GM23248 (cell line): ENCODE results near the gene GSTM1. TPM values are rescaled to one million over a fixed set of nuclear protein-coding genes. Genes with fewer than 3 reads are reported as not detected.
"Not testable (repeated sequence)": the region's sequence is repeated elsewhere in the genome, so short reads cannot be mapped to it uniquely, and the experiment has no call there.

ENCODE experiments used
- DNase-seq: peaks from one replicate; pipeline ENCODE4 v3.0.0-alpha.2; 2015
- H2AFZ ChIP-seq: fragments of 200-600 bp; sonication (generic); 2 replicates; pipeline ENCODE4 v1.6.1; 2016; ENCODE audit warnings: antibody characterized with exemption
- H3F3A ChIP-seq: fragments of 200-600 bp; sonication (generic); 2 replicates; pipeline ENCODE4 v1.6.1; 2016; ENCODE audit warnings: mild to moderate bottlenecking, antibody characterized with exemption, mixed run types; ENCODE audit not compliant: insufficient read depth
- H3K27ac ChIP-seq: fragments of 200-600 bp; sonication (generic); 2 replicates; pipeline ENCODE4 v1.5.1; 2016; ENCODE audit warnings: mild to moderate bottlenecking
- H3K27me3 ChIP-seq: fragments of 200-600 bp; sonication (generic); replicated peaks from 2 replicates; pipeline ENCODE4 v1.6.1; 2016; ENCODE audit warnings: mild to moderate bottlenecking; ENCODE audit not compliant: insufficient read depth
- H3K36me3 ChIP-seq: fragments of 200-600 bp; sonication (generic); 2 replicates; pipeline ENCODE4 v1.6.1; 2016; ENCODE audit warnings: low read depth, mild to moderate bottlenecking
- H3K4me1 ChIP-seq: fragments of 200-600 bp; sonication (generic); 2 replicates; pipeline ENCODE4 v1.6.1; 2016; ENCODE audit warnings: mild to moderate bottlenecking; ENCODE audit not compliant: insufficient read depth
- H3K4me2 ChIP-seq: fragments of 200-600 bp; sonication (generic); one replicate; pipeline ENCODE4 v1.6.1; 2016; ENCODE audit warnings: mild to moderate bottlenecking; ENCODE audit not compliant: unreplicated experiment
- H3K4me3 ChIP-seq: fragments of 200-600 bp; sonication (generic); 2 replicates; pipeline ENCODE4 v1.5.1; 2016; ENCODE audit warnings: mild to moderate bottlenecking
- H3K79me2 ChIP-seq: fragments of 200-600 bp; sonication (generic); 2 replicates; pipeline ENCODE4 v1.6.1; 2016; ENCODE audit warnings: mild to moderate bottlenecking; ENCODE audit not compliant: insufficient read depth
- H3K9ac ChIP-seq: fragments of 200-600 bp; sonication (generic); 2 replicates; pipeline ENCODE4 v1.6.1; 2016; ENCODE audit warnings: mild to moderate bottlenecking
- H3K9me2 ChIP-seq: fragments of 200-600 bp; sonication (generic); 2 replicates; pipeline ENCODE4 v1.6.1; 2016; ENCODE audit warnings: mixed run types, mild to moderate bottlenecking, moderate library complexity; ENCODE audit not compliant: insufficient read depth
- H3K9me3 ChIP-seq: fragments of 200-600 bp; sonication (generic); one replicate; pipeline ENCODE4 v1.6.1; 2017; ENCODE audit warnings: low read depth
- H4K20me1 ChIP-seq: fragments of 200-600 bp; sonication (generic); 2 replicates; pipeline ENCODE4 v1.6.0; 2016; ENCODE audit not compliant: insufficient read depth
- EZH2 ChIP-seq: fragments of 200-600 bp; sonication (generic); IDR thresholded peaks from 2 replicates; pipeline ENCODE4 v1.6.1; 2018; ENCODE audit warnings: antibody characterized with exemption, mild to moderate bottlenecking; ENCODE audit not compliant: insufficient read depth, poor library complexity, severe bottlenecking
- EZH2phosphoT487 ChIP-seq: fragments of 200-600 bp; sonication (generic); IDR thresholded peaks from 2 replicates; pipeline ENCODE4 v1.6.1; 2018; ENCODE audit warnings: antibody characterized with exemption, moderate library complexity, mild to moderate bottlenecking, low read depth; ENCODE audit not compliant: insufficient read depth
- WGBS, 2 experiments: methylation state at CpG; one replicate each; pipeline ENCODE4 v1.1.6; 2015 to 2017; ENCODE audit warnings: low lambda C conversion rate in 2 of 2, low coverage in 1 of 2; ENCODE audit errors: missing lambda C conversion rate in 2 of 2; 5-methylcytosine and 5-hydroxymethylcytosine counted together
- in situ Hi-C: fragments of 300-500 bp; cut with MboI; formaldehyde crosslinking; loops from 2 replicates; pipeline ENCODE4 v1.15.0; 2020
- polyA plus RNA-seq: library from polyadenylated mRNA; unstranded; fragments of >200 nt; fragmentation: Nextera tagmentation; extraction: Ambion mirVana; gene quantifications from 2 replicates; pipeline ENCODE4 v1.2.1, GENCODE V29; 2016
- total RNA-seq: library from RNA; depleted of rRNA; stranded (reverse); fragments of >200 nt; shearing (Covaris generic); gene quantifications from 2 replicates; pipeline ENCODE4 v1.2.3, GENCODE V29; 2014

GSTM1 gene
- total and polyA plus RNA-seq, 2 experiments from 2014 or later, result not detected

DNA sequence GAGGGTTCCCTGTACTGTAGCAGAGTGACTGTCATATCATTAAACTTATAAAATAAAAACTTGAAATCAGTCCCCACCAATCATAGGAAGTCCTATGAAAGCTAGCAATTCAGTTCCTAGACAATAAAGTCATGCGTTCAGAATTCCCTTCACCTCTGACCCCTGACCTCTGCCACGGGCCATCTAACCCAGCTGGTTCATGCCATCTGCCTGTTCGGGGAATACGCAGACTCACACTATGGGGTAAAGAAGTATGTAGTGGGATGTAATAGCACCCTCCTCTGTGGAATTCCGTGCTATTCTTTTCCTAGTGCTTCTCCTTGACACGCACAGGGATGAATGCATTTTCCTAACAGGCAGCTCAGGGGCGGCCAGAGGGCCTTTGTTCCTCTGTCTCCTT is 29.6 kb upstream of the GSTM1 start:
- no peaks in the 10 kb centered on the region for H3K79me2 ChIP-seq
- H3K36me3 ChIP-seq, result no peaks in the 10 kb centered on the region
- no peak overlapping the region for H3K27ac ChIP-seq
- H3K4me2 ChIP-seq, result no peak overlapping the region
- in situ Hi-C loops, result no loop called here
- DNase-seq, result no peak
- no peaks in the 10 kb centered on the region for H3K9me3 ChIP-seq
- no peak for TF ChIP-seq EZH2
- no peak for TF ChIP-seq EZH2phosphoT487
- no peaks in the 10 kb centered on the region for H3K27me3 ChIP-seq
- H3F3A ChIP-seq, result no peaks in the 10 kb centered on the region
- no peak overlapping the region for H3K9ac ChIP-seq
- no peak overlapping the region for H3K4me3 ChIP-seq
- no peak overlapping the region for H2AFZ ChIP-seq
- 75 to 77% methylated on average over 7 of the region's 7 CpGs for WGBS, 2 experiments
- H4K20me1 ChIP-seq, result no peaks in the 10 kb centered on the region
- H3K4me1 ChIP-seq, result 0 out of 2 replicates have a peak, but pooled peaks cover 8% of the 10 kb centered on the region
- H3K9me2 ChIP-seq, result no peaks in the 10 kb centered on the region

DNA sequence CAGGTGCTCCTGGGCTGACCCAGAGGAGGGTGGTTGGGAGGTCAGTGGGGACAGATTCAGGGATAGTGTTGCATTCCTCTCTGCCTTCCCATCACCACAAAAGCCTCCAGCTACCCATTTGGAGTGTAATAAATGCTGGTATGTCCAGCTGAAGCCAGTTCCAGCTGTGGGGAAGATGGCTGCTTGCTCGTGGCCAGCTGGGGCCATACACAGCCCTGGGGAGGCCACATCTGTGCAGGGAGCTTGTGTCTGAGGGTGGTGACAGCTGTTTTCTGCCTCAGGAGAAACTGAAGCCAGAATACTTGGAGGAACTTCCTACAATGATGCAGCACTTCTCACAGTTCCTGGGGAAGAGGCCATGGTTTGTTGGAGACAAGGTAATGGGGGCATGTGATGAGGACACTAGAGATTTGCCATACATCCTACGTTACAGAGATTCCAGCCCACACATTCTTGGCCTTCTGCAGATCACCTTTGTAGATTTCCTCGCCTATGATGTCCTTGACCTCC is 29.0 kb upstream of the GSTM1 start:
- WGBS, 2 experiments, result 49 to 54% methylated on average over 3 of the region's 3 CpGs
- Histone ChIP-seq H3K27me3 (no peaks in the 10 kb centered on the region), H3K9me3 (no peaks in the 10 kb centered on the region), H3K9me2 (no peaks in the 10 kb centered on the region), H3K9ac (no peak overlapping the region), H3K27ac (no peak overlapping the region), H4K20me1 (no peaks in the 10 kb centered on the region), H3F3A (no peaks in the 10 kb centered on the region), H3K4me1 (0 out of 2 replicates have a peak, but pooled peaks cover 8% of the 10 kb centered on the region), H2AFZ (no peak overlapping the region), H3K4me2 (no peak overlapping the region), H3K36me3 (no peaks in the 10 kb centered on the region), H3K4me3 (no peak overlapping the region), H3K79me2 (no peaks in the 10 kb centered on the region)
- no peak for DNase-seq
- no peak for TF ChIP-seq EZH2phosphoT487
- in situ Hi-C loops, result no loop called here

DNA sequence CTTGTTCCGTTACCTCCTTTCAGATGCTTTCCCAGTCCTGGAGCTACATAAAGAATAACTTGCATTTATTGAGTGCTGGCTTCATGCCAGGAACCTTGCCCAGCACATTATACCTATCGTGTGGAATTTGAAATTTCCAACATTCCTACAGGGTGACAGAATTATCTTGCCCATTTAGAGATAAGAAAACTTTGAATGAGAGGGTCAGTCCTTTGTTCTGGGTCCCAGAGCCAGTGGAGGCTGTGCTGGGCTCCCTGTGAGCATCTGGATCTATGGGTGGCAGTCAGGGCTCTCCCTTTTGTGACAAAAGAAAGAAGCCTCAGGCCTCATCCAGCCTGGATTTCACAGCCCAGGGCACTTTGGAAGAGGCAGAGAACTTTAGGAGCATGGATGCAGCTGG is 28.5 kb upstream of the GSTM1 start:
- Histone ChIP-seq H3K27ac (no peak overlapping the region), H3K4me2 (no peak overlapping the region), H3K9me3 (no peaks in the 10 kb centered on the region), H3K36me3 (no peaks in the 10 kb centered on the region), H4K20me1 (no peaks in the 10 kb centered on the region), H3K4me1 (peaks cover 13% of the 10 kb centered on the region; the same call in 1 of the 2 replicates), H3K27me3 (no peaks in the 10 kb centered on the region), H2AFZ (no peak overlapping the region), H3K9ac (no peak overlapping the region), H3K4me3 (no peak overlapping the region), H3F3A (no peaks in the 10 kb centered on the region), H3K79me2 (no peaks in the 10 kb centered on the region), H3K9me2 (no peaks in the 10 kb centered on the region)
- WGBS, 2 experiments, result 93 to 96% methylated on average over 2 of the region's 2 CpGs
- no peak for TF ChIP-seq EZH2
- TF ChIP-seq EZH2phosphoT487, result no peak
- no peak for DNase-seq
- in situ Hi-C loops, result no loop called here

DNA sequence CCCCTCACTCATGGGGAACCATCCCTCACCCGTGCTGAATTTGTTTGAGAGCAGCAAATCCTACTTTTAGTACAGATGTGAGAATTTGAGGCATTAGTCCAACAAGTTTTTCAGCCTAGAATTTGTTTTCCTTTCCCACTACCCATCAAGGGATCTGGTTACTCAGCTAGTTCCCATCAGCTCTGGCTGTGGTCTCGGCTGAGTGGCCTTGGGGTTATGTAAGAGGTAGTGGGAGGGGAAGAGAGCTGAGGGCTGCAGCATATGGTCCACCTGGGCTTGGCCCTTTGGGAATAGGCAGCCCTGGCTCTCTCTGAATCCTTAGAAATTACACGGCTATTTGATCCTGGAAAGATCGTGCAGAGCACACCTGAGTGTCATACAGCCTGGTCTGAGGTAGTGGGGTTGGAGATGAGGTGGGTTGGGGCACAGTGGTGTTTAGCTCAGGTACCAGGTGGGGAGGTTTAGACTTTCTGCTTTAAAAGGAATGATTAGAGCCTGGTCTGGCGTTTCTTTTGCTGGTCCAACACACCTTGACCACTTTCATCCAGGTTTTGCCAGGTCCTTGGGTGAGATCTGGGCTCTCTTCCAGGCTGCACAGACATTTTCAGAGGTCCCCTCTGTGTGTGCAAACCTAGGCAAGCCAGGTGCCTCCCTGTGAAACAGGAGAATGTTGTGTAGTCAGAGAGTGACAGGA is 27.5 kb upstream of the GSTM1 start:
- no peak overlapping the region for H3K4me2 ChIP-seq
- H3K27me3 ChIP-seq, result no peaks in the 10 kb centered on the region
- no peaks in the 10 kb centered on the region for H4K20me1 ChIP-seq
- H3K79me2 ChIP-seq, result no peaks in the 10 kb centered on the region
- TF ChIP-seq EZH2phosphoT487 (no peak), EZH2 (no peak)
- no peak overlapping the region for H2AFZ ChIP-seq
- in situ Hi-C loops, result no loop called here
- DNase-seq, result no peak
- 60 to 64% methylated on average over 5 of the region's 5 CpGs for WGBS, 2 experiments
- no peaks in the 10 kb centered on the region for H3F3A ChIP-seq
- no peaks in the 10 kb centered on the region for H3K9me2 ChIP-seq
- no peaks in the 10 kb centered on the region for H3K36me3 ChIP-seq
- no peaks in the 10 kb centered on the region for H3K9me3 ChIP-seq
- H3K4me3 ChIP-seq, result no peak overlapping the region
- no peak overlapping the region for H3K9ac ChIP-seq
- no peak overlapping the region for H3K27ac ChIP-seq
- H3K4me1 ChIP-seq, result peaks cover 10% of the 10 kb centered on the region; the same call in 1 of the 2 replicates

DNA sequence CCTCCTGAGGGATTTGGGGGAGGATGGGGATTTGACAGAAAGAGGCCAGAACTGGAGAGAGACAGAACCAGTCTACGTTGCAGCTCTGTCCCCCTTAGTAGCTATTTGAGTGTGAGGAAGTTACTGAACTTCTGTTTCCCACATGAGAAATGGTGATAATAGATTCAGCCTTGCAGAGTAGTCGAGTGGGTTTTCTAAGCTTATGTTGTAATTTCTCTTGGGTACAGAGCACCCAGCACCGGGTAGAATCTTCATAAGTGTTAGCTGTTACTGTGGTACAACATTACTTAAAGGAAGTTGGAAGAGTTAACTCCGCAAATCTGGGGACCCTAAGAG is 27.0 kb upstream of the GSTM1 start:
- H3K9ac ChIP-seq, H2AFZ ChIP-seq, H3K9me3 ChIP-seq, H3K27ac ChIP-seq, H3K4me1 ChIP-seq, DNase-seq, H3K4me3 ChIP-seq, H4K20me1 ChIP-seq, H3K36me3 ChIP-seq, H3F3A ChIP-seq, H3K9me2 ChIP-seq, H3K4me2 ChIP-seq, in situ Hi-C loops, H3K27me3 ChIP-seq, H3K79me2 ChIP-seq: not testable (repeated sequence)
- WGBS, 2 experiments, result 60 to 70% methylated on average over 3 to 4 of the region's 4 CpGs
